Measurements from ENCODE around the gene FAT1.

Gene FAT1

DNA sequence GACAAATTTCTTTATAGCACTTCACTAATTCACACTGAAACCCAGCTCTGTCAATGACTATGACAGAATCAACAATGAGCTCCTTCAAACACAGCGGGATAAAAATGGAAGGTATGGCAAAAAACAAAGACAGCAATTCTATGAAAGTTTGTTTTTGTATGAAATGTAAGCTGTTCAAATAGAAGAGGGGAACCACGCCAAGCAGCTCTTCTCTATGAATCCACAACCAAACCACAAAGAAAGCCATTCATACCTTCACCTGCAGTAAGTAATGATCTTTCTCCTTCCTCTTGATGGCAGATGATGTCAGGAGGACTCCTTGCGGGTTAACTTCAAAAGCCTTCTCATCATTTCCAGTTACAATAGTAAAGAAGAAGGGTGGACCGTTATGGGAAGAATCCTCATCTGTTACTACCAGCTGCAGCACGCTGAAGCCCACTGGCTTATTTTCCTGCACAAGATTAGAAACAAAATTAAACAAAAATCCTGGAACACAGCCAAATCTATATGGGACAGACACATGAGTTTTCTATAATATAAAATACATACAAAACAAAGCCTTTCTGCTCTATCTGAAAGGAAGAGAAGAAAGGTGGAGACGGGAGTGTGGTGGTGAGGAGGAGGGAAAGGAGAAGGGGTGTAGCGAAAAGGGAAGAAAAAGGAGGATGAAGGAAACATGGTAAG lies 119.4 kb downstream of the FAT1 start:
- no peak for DNase-seq

DNA sequence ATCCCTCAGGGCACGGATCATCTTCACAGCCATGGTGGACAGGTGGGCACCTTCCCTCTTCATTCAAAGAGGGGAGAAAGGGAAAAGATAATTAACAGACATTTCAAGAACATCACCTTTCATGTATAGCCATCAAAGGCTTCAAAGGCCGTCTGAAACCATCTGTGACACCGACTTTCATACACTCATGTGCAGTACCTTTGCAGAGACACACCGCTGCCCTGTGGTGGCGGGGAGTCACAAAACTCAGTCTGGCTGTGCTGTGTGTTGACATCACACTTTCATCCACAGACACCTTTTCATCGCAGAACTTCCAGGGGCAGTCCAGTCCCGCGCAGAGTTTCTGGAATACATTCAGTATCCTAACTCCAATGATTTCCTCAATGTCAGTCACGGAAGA lies 120.7 kb downstream of the FAT1 start:
- no peak for DNase-seq

DNA sequence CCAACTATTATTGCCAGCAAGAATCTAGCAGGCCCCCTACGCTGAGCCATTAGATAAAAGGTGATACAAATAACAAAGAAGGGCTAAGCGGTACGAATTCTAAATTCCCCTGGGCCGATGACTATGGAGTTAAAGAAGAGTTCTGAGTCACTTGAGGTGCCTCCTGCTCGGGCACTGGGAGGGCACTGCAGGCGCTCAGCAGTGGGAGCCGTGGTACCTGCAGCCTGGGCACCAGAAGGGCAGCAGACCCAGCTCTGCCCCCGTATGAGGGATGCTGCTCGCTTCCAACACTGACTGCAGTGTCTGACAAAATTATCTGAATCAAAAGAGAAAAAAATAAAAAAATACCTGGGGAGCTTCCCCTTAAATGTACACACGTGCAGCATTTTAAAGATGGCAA lies 124.2 kb downstream of the FAT1 start:
- no peak for DNase-seq

DNA sequence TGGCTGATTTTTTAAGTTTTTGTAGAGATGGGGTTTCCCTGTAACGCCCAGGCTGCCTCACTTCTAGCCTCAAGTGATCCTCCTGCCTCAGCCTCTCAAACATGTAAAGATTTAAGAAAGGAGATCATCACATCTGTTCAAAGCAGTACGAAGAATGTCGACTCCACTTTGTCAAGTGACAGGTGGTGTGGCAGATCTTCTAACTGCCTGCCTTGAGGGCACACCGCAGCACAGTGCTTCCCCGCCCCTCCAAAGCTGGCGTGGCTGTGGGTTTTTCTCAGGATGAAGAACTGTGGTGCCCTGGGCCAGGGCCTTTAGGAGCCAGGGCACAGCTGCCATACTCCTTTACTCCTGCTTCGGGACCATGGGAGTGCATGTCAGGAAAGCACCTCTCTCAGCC lies 125.0 kb downstream of the FAT1 start:
- no peak for DNase-seq

DNA sequence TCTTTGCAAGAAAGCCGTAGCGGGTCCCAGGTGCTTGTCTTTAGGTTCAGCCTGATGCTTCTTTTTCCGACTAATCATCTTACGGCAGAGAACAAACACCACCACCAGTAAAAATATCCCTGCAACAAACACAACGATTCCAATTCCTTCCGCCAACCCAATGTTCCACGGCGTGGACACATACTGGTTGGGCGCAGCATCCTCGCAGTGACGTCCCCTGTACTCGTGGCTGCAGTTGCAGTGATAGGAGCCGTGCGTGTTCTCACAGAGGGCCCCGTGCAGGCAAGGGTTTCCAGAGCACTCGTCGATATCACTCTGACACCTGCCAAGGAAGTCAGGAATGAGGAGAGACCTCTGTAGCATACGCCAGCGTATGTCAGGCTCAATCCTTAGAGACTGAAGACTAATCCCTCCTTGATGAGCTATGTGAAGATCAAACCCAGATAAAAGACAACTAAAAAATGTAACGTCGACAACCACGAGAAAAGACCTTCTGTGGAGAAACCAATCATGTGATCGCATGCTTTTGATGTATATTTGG lies 126.7 kb downstream of the FAT1 start:
- DNase-seq, result no peak

DNA sequence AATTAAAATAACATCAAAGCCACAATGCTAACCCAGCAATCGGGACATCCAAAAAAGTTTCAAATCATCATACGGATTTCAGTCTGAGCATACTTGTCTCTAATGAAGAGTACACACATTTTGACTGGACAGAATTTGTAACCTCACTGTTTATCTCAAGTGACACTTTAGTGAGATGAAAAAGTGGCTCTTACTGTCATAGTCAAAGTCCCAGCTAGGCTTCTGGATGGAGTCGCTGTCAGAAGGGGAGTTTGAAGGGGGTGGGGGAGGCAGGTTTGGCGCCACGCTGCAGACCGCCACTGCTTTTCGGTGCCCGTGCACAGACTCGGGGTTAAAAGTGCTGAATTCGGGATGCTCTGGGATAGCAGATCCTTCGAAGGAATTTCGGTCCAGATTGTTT lies 127.3 kb downstream of the FAT1 start:
- no peak for DNase-seq

DNA sequence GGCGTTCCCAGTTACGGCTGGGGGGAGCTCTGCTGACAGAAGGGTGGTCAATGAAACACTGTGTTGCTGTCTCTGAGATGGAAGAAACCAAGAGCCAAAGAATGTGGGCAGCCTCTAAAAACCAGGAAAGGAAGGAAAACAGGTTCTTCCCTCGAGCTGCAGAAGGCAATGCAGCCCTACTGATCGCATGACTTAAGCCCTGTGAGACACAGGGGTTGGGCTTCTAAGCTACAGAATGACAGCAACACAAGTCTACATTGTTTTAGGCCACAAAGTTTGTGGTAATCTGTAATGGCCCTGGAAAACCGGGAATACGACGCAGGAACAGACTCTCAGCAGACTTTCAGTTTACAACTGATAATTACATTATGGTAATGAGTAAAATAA lies 130.1 kb downstream of the FAT1 start:
- DNase-seq, result no peak

DNA sequence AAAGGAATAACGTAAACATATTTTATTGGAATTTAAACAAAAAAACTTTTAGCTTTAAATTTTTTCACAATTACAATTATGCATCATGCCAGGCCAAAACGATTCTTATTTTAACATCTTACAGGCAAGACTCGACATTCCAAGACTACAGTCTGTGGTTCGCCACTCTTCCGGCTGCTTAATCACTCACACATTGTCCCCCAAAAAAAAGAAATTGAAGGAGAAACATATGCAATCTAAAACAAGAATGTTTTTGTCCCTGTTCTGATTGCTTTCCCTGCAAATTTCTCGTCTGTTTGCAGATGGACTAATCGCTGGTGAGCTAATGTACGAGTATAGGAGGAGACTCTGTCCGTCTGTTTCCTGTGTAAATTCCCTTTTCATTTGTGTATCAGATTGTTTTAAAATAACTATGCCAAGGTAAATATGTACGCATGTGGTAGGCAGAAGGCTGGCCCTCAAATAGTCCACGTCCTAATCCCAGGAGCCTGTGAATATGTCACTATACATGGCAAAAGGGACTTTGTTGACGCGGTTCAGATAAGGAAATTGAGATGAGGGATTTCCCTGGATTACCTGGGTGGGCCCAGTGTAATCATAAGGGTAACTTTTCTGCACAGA lies 130.6 kb downstream of the FAT1 start:
- no peak for DNase-seq

DNA sequence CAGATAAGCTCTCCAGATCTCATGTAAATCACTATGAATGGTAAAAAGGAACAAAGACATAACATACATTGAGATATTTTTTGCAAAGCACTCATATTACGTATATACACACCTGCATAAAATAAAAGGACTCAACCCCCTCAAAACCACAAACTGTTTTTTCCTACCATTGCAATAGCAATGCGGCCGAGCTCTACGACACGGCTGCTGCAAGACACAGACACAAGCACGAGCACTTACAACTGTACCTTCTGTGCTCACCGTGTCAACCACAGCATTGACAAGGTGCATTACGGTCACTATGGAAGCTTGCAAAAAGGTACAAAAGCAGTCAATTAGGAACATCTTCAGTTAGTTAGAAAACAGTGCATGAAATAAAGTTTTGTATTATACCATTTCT lies 131.2 kb downstream of the FAT1 start:
- DNase-seq, result no peak

DNA sequence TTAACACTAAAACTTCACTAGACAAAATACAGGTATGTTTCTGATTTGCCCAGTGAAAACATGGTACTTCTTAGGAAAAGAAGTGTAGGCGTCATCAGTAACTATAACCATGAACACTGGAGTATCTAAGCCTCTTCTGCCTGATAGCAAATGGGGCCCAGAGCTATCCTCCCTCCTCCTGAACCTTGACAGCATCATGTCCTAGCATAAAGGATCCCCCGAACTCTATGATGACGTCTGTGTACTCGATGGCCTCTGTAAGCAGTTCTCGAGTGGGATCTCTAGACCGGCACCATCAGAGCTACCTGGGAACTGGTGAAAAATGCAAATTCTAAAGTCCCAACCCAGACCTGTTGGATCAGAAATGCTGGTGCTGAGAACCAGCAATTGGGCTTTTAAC lies 132.0 kb downstream of the FAT1 start:
- DNase-seq, result no peak

DNA sequence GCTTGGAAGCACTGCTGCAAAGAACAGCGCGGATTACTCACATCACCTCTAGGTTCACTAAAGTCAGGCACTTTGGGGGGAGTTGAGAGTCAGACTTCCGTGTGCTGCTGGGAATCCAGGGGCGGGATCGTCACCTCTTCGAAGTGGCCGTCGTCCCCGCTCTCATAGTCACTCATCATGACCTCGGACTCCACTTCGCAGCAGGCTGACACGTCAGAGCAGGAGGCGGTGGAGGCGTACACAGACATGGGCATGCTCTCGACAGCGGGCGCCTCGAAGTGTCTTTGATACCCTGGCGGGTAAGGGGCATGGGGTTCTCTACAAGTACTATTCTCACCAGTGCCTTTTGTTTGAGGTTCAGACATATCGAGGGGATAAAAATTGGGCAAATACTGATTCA lies 135.2 kb downstream of the FAT1 start:
- no peak for DNase-seq

DNA sequence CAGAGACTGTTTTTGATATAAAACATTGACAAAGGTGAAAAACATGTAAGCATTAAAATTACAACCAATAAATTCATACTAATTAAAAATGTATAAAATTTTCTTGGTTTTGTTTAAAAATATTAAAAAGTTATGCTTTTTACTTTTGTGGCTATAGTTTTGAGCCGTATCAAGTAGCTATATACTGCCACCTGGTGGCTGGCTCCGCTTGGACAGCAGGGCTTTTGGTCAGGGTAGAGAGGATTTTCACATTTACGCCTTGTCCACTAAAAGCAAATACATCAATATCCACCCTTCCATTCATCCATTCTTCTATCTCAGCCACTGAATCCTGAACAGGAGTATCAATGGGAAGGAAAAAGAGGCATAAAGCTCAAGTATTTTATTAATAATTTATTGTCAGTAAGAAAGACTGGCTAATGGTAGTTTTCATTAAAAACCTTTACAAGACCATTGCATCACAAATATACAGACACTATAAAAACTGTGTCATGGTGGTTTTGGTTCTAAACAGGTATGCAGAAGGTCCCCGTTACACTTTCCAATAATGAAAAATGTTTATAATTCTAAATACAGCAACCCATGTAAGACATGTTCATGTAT lies 136.1 kb downstream of the FAT1 start:
- no peak for DNase-seq

DNA sequence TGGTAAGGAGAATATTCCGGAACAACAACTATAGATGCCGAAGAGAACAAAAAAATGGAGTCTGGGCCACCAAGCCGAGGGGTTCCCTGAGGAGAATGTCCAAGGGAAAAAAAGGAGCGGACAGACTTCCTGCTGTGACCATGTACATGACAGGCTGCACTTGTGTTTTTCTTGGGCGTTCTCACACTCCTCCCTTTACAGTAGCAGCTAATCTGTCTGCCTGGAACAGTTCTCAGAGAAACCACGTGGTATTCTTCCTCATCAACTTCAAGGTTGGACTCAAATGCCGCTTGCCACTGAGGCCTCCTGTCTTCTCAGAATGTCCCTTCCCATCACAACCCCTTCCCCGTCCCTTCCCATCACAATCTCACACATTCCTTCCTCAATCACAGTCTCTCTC lies 137.5 kb downstream of the FAT1 start:
- DNase-seq, result no peak

DNA sequence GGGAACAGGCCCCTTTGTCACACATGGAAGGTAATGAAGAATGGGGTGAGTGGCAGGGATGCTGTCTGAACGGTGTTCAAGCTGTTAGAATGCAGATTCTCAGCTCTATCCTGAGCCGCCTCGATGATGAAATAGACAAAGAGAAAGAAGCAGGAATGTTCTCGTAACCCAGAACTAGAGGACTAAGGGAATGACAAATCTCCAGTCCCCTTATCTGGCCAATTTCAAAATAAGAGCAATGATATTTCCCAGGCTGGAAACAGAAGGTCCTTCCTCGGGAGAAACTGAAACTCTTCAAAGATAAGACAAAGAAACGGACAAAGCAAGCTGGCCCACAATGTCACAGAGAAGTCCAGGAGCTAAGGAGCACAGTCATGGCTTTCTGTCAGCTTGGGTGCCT lies 138.7 kb downstream of the FAT1 start:
- DNase-seq, result no peak

DNA sequence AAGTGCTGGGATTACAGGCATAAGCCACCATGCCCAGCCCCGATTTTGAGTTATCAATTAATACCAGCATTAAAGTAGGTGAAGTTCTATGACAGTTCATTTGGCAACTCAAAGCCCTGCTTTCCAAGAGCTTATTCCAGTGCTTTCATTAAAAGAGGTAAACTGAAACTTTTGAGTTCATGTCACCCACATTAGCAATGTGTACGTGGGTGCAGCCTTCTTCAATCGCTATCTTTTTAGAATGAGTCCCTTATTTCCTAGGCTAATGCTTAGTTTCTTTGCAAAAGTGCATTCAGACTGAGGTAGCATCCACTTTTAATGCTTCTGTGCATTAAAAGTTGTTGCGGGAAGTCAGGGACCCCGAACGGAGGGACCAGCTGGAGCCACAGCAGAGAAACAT lies 142.2 kb downstream of the FAT1 start:
- DNase-seq, result no peak

DNA sequence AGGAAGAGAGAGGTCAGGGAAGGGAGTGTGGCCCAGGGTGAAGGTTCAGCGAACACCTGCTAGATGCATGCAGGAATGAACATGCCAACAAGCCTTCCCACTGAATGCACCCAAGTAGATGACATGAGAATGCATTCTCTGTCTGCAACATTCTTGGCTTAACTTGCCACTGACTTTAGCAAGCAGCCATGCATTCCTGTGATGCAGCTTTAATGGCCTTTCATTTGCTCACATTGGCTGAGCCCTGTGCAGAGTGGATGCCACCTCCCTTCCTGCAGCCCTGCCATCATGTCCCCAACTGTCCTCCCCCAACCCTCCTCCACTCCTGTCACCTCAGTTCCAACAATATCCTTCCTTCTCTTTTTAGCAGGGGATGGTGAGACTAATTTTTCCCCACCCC lies 143.0 kb downstream of the FAT1 start:
- DNase-seq, result no peak

DNA sequence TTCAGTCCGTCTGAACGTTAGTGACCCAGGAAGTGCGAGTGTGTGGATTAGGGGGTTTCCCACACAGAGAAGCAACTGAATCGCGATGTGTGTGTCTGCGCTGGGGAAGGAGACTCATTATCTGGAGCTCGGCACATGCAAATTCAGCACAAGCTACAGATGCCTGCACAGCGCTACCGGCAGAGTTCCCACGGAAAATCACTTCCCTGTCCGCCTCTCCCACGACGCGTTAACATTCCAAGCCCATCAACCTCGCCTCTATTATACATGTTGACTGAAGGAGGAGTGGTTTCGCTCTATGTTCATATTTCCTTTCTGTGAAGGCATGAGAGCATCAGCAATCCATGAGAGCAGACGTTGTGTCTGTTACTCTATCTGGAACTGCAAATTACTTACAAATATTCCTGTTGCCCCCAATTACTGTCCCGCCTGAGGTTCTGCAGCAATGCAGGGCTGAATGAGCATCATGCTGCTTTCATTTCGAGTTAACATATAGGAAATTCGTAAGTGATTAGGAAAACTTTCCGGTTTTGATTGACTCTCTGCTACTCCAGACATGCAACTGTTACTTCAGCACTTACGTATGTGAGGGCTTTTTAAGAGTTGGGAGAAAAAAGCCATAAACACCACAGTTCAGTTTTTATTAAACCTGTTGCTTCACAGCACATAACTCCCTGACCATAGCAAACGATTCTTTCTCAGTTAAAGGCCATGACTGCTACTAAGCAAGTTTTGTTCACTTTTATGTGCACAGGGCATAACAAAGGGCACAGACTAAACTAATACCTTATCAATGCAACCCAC lies 153.3 kb downstream of the FAT1 start:
- DNase-seq, result no peak

DNA sequence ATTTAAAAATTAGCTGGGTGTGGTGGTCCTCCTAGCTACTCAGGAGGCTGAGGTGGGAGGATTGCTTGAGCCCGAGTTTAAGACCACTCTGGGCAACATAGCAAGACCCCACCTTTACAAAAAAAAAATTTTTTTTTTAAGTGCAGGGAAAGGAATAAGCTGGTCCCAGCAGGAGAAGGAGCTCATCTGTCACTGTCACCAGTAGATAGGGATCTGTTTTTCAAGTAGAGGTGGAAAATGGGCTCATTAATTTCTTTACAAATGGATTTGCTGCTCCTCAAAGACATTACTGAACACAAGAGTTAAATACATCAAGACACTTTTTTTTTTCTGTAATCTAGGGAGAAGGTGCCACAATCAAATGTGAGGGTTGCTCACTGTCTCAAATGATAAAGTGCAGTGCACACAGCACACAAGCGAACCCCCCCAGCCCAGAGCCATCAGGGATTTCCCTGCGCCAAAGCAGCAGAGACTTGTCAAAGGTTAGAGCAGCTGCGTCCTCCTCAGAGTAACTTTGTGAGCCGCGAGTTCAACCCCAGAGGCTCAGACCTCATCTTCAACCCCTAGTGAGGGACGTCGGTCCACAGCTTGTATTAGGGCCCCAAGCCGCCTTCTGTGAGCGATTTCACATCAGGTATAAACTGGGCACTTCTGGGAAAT lies 154.0 kb downstream of the FAT1 start:
- DNase-seq, result no peak

DNA sequence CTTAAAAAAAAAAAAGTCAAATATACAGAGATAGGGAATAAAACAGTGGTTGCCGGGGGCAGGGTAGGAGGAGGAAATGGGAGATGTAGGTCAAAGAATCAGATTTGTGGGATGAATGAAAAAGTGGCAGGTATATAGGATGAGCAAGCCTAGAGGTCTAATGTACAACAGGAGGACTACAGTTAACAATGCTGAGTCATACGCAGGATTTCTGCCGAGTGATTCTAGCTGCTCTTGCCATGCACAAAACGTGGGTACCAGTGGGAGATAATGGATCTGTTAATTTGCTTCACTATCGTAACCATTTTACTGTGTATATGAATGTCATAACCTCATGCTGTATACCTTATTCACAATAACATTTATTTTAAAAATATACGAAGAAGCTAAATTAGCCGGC lies 157.6 kb downstream of the FAT1 start:
- DNase-seq, result no peak

DNA sequence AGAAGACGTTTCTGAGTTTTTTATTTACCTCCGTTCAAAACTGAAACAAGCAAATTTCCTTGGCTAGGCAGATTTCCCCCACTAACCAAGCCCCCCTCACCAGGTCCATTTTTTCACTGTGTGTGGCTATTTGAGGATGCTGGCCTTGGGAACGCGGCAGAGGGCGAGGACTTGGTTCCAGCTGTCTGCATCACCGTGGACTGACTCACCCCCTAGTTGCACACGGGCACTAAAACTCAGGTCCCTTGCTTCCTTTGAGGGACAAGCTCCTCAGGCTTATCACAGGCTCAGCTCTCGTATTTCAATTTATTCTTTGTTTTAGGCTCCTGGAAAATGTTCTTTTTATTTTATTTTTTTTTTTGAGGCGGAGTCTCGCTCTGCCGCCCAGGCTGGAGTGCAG lies 159.9 kb downstream of the FAT1 start:
- no peak for DNase-seq

DNA sequence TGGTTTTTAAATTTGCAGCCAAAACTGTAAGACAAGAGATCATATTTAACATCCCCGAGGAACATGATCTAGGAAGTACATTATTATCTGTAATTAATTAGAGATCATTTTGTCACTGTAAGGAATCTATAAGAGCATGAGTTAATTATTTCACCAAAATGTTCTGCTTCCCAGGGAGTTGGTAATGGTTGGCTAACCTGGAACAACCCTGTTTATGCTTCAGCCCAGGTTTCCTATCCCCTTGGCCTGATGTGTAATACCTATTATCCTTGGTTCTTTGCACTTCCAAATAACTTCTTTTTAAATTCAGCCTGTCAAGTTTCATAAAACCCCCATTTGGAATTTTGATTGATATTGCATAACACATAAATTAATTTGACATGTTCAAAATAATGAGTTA lies 161.9 kb downstream of the FAT1 start:
- DNase-seq, result no peak

DNA sequence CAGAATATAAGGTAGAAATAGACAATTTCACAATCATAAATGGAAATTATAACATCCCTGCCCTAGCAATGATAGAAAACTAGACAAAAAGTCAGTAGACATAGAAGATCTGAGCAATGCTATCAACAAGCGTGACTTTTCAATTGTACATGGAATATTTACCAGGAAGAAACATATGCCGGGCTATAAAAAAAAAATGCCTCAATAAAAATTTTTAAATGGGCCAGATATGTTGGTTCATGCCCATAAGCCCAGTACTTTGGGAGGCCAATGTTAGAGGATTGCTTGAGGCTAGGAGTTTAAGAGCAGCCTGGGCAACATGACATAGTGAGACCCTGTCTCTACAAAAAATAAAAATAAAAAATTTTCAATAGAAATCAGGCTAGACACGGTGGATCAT lies 163.0 kb downstream of the FAT1 start:
- no peak for DNase-seq

DNA sequence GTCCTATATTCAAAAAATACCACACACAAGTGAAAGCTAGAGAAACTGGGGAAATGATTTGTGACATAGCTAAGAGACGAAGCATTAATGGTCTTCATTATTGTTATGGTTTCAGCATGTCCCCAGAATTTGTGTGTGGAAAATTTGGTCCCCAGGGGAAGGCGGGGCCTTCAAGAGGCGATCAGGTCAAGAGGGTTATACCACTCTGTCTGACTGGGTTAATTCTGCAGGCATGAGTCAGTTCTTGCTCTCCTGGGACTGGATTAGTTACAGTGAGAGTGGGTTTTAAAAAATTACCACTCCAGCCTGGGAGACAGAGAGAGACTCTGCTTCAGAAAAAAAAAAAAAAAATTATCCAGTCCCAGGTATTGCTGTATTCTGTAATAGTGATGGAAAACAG lies 166.2 kb downstream of the FAT1 start:
- no peak for DNase-seq

Measured in NCI-H2227 treated with DMSO at 0.1 percent for 48 hours (cell line).